H1 (cell line): ENCODE measurements around the gene SSRP1. TPM values are rescaled to one million over a fixed set of nuclear protein-coding genes. Genes with fewer than 3 reads are reported as not detected.

Source experiments
- CTCF ChIA-PET: fragments of 300-600 bp; sonication (Branson Sonifier 250); formaldehyde crosslinking; loops from one replicate; lab custom pipeline; 2021; ENCODE audit not compliant: partially characterized antibody; lab: Charles Lee
- POLR2A ChIA-PET: fragments of 300-600 bp; sonication (Branson Sonifier 250); formaldehyde crosslinking; loops from one replicate; lab custom pipeline; 2021; ENCODE audit warnings: inconsistent platforms; ENCODE audit not compliant: partially characterized antibody; lab: Charles Lee
- DNase-seq, 2 experiments: peaks; one replicate each; pipeline versions ENCODE4 v3.0.0 to v3.0.0-alpha.2; 2010 to 2022; ENCODE audit warnings: low spot score in 2 of 2, low read depth in 1 of 2, mixed read lengths in 1 of 2
- FAIRE-seq: peaks from 2 replicates; lab custom pipeline; 2011; peaks lifted over from hg19 to GRCh38; lab: Jason Lieb, UNC
- H2AFZ ChIP-seq: 2 replicates; pipeline ENCODE4 v1.8.1; 2012; ENCODE audit warnings: low read length, inconsistent platforms
- H2AK5ac ChIP-seq: 2 replicates; pipeline ENCODE4 v1.6.1; 2013; ENCODE audit warnings: low read depth, low read length
- H2BK120ac ChIP-seq: replicated peaks from 2 replicates; pipeline ENCODE3; 2013; ENCODE audit warnings: low read depth, low read length, inconsistent platforms
- H2BK12ac ChIP-seq: 2 replicates; pipeline ENCODE4 v1.6.1; 2013; ENCODE audit warnings: low read depth, low read length
- H2BK15ac ChIP-seq: 2 replicates; pipeline ENCODE4 v1.6.1; 2013; ENCODE audit warnings: low read length
- H2BK20ac ChIP-seq: 2 replicates; pipeline ENCODE4 v1.6.1; 2013; ENCODE audit warnings: low read length
- H2BK5ac ChIP-seq: 2 replicates; pipeline ENCODE4 v1.6.1; 2013; ENCODE audit warnings: low read depth, low read length
- H3K14ac ChIP-seq: 2 replicates; pipeline ENCODE4 v1.6.1; 2013; ENCODE audit warnings: inconsistent platforms; ENCODE audit not compliant: insufficient read length
- H3K18ac ChIP-seq: 2 replicates; pipeline ENCODE4 v1.6.1; 2013; ENCODE audit warnings: low read length; ENCODE audit errors: extremely low read depth
- H3K23ac ChIP-seq: 2 replicates; pipeline ENCODE4 v1.6.1; 2013; ENCODE audit warnings: inconsistent platforms; ENCODE audit not compliant: insufficient read length
- H3K23me2 ChIP-seq: 2 replicates; pipeline ENCODE4 v1.6.1; 2013; ENCODE audit warnings: low read depth, low read length
- H3K27ac ChIP-seq: 2 replicates; pipeline ENCODE4 v1.6.1; 2011; ENCODE audit warnings: low read depth, low read length, inconsistent platforms
- H3K27me3 ChIP-seq, 4 experiments: replicated peaks in 1 of 4; 1 replicate in 1 of 4; 2 replicates in 3 of 4; pipeline versions ENCODE4 v1.6.1 to v1.8.1; 2011 to 2013; ENCODE audit warnings: low read length in 3 of 4, mild to moderate bottlenecking in 3 of 4, inconsistent platforms in 2 of 4, mixed read lengths in 2 of 4, moderate library complexity in 1 of 4; ENCODE audit not compliant: control insufficient read depth in 3 of 4, insufficient read depth in 3 of 4; ENCODE audit errors: extremely low read depth in 1 of 4
- H3K36me3 ChIP-seq, 4 experiments: 2 replicates each; pipeline versions ENCODE4 v1.6.1 to v1.8.1; 2011 to 2013; ENCODE audit warnings: mild to moderate bottlenecking in 4 of 4, low read length in 3 of 4, moderate library complexity in 2 of 4, control low read depth in 1 of 4, inconsistent platforms in 1 of 4; ENCODE audit not compliant: insufficient read depth in 4 of 4, control insufficient read depth in 2 of 4
- H3K4ac ChIP-seq: replicated peaks from 2 replicates; pipeline ENCODE3; 2013; ENCODE audit warnings: low read length, low read depth, mixed read lengths, inconsistent platforms; ENCODE audit not compliant: insufficient read length
- H3K4me1 ChIP-seq, 4 experiments: replicated peaks in 1 of 4; 1 replicate in 1 of 4; 2 replicates in 3 of 4; pipeline versions ENCODE4 v1.6.1 to v1.8.1; 2011 to 2013; ENCODE audit warnings: low read length in 3 of 4, inconsistent platforms in 2 of 4, mixed read lengths in 1 of 4; ENCODE audit not compliant: insufficient read depth in 4 of 4, control insufficient read depth in 3 of 4
- H3K4me2 ChIP-seq, 2 experiments: 2 replicates each; pipeline versions ENCODE4 v1.6.1 to v1.8.1; 2011 to 2013; ENCODE audit warnings: low read depth in 2 of 2, low read length in 2 of 2, control low read depth in 1 of 2, inconsistent platforms in 1 of 2, mild to moderate bottlenecking in 1 of 2; ENCODE audit not compliant: insufficient read depth in 1 of 2
- H3K4me3 ChIP-seq, 4 experiments: fragments of 200-600, 300-600 bp in 1 of 4; sonication (generic), shearing (Covaris generic), sonication (Bioruptor Twin) in 1 of 4; 2 replicates each; pipeline versions ENCODE4 v1.5.1 to v1.8.1; 2011 to 2016; ENCODE audit warnings: low read length in 4 of 4, low read depth in 3 of 4, control low read depth in 2 of 4, inconsistent platforms in 2 of 4, mild to moderate bottlenecking in 2 of 4, mixed read lengths in 1 of 4, moderate library complexity in 1 of 4; ENCODE audit not compliant: insufficient read depth in 2 of 4; ENCODE audit errors: extremely low read depth in 1 of 4
- H3K56ac ChIP-seq: replicated peaks from 2 replicates; pipeline ENCODE3; 2013; ENCODE audit warnings: low read depth, mild to moderate bottlenecking, mixed read lengths, low read length, inconsistent platforms; ENCODE audit not compliant: insufficient read length
- H3K79me1 ChIP-seq: 2 replicates; pipeline ENCODE4 v1.6.1; 2013; ENCODE audit warnings: low read depth, low read length, control low read depth
- H3K79me2 ChIP-seq, 2 experiments: 2 replicates each; pipeline versions ENCODE4 v1.6.1 to v1.8.1; 2012 to 2013; ENCODE audit warnings: low read length in 2 of 2, mild to moderate bottlenecking in 2 of 2, inconsistent platforms in 1 of 2; ENCODE audit not compliant: insufficient read depth in 2 of 2, control insufficient read depth in 1 of 2
- H3K9ac ChIP-seq, 4 experiments: replicated peaks in 1 of 4; 1 replicate in 1 of 4; 2 replicates in 3 of 4; pipeline versions ENCODE4 v1.6.1 to v1.8.1; 2011 to 2013; ENCODE audit warnings: low read depth in 3 of 4, low read length in 3 of 4, control low read depth in 2 of 4, mild to moderate bottlenecking in 2 of 4, moderate library complexity in 2 of 4, inconsistent platforms in 1 of 4; ENCODE audit errors: extremely low read depth in 1 of 4
- H3K9me3 ChIP-seq, 2 experiments: 2 replicates each; pipeline versions ENCODE4 v1.6.1 to v1.8.1; 2012 to 2013; ENCODE audit warnings: mild to moderate bottlenecking in 2 of 2, moderate library complexity in 2 of 2, control low read depth in 1 of 2, inconsistent platforms in 1 of 2, low read depth in 1 of 2, low read length in 1 of 2, mixed read lengths in 1 of 2; ENCODE audit not compliant: insufficient read depth in 2 of 2
- H4K20me1 ChIP-seq, 2 experiments: replicated peaks in 1 of 2; 2 replicates each; pipeline versions ENCODE3 to v1.8.1; 2011 to 2013; ENCODE audit warnings: inconsistent platforms in 2 of 2, low read length in 2 of 2, mild to moderate bottlenecking in 1 of 2; ENCODE audit not compliant: insufficient read depth in 2 of 2, control insufficient read depth in 1 of 2
- H4K5ac ChIP-seq: 2 replicates; pipeline ENCODE4 v1.6.1; 2013; ENCODE audit warnings: low read length, low read depth, mixed read lengths, inconsistent platforms; ENCODE audit not compliant: insufficient read length
- H4K8ac ChIP-seq: 2 replicates; pipeline ENCODE4 v1.8.0; 2013; ENCODE audit warnings: mild to moderate bottlenecking, moderate library complexity, low read length, inconsistent platforms; ENCODE audit not compliant: insufficient read depth; ENCODE audit errors: extremely low read depth
- H4K91ac ChIP-seq: replicated peaks from 2 replicates; pipeline ENCODE3; 2013; ENCODE audit warnings: low read length, mixed read lengths, inconsistent platforms; ENCODE audit not compliant: insufficient read length
- CREB1 ChIP-seq: IDR thresholded peaks from 2 replicates; pipeline ENCODE4 v1.6.1; 2012; ENCODE audit warnings: inconsistent platforms
- PHF8 ChIP-seq: fragments of 200-600 bp; sonication (generic); conservative IDR thresholded peaks from 2 replicates; pipeline ENCODE4 v1.7.1; 2012; ENCODE audit warnings: low read depth, mild to moderate bottlenecking, inconsistent platforms, low read length, moderate library complexity
- POLR2A ChIP-seq, 2 experiments: IDR thresholded peaks; 1 replicate in 1 of 2; 2 replicates in 1 of 2; pipeline ENCODE4 v1.6.1; 2011; ENCODE audit warnings: low read depth in 2 of 2, low read length in 2 of 2, mild to moderate bottlenecking in 2 of 2; ENCODE audit errors: control extremely low read depth in 1 of 2
- SIN3A ChIP-seq, 2 experiments: IDR thresholded peaks in 1 of 2; conservative IDR thresholded peaks in 1 of 2; 2 replicates each; pipeline ENCODE4 v1.6.1; 2011 to 2012; ENCODE audit warnings: low read length in 2 of 2, improper control_type of control experiment in 1 of 2, low read depth in 1 of 2, mild to moderate bottlenecking in 1 of 2
- WGBS, 2 experiments: shearing (Covaris generic) in 1 of 2; methylation state at CpG; one replicate each; pipeline versions ENCODE4 v1.1.6 to v1.1.7; 2013 to 2015; ENCODE audit warnings: low lambda C conversion rate in 2 of 2, mixed read lengths in 2 of 2, inconsistent platforms in 1 of 2, low coverage in 1 of 2, missing lambda C conversion rate in 1 of 2; ENCODE audit not compliant: insufficient replicate concordance in 2 of 2, insufficient coverage in 1 of 2, insufficient read length in 1 of 2; ENCODE audit errors: extremely low coverage in 1 of 2, missing lambda C conversion rate in 1 of 2; 5-methylcytosine and 5-hydroxymethylcytosine counted together
- polyA plus RNA-seq, 7 experiments: library from polyadenylated mRNA; depleted of rRNA in 3 of 7; stranded (reverse) in 5 of 7; unstranded in 2 of 7; fragments of >200 nt in 5 of 7; fragments of 200-250 nt in 2 of 7; gene quantifications; 1 replicate in 5 of 7; 2 replicates in 1 of 7; 4 replicates in 1 of 7; pipeline versions ENCODE4 v1.2.1 to v1.2.3, GENCODE V29; 2011 to 2013; ENCODE audit warnings: missing spikeins in 2 of 7, mixed read lengths in 2 of 7
- total RNA-seq: library from RNA; stranded (reverse); fragmentation: NEBNext Ultra II Directional; extraction: Animal tissue kit (Norgen Biotek cat#: 25700); gene quantifications from 2 replicates; pipeline ENCODE4 v1.2.1, GENCODE V29; 2021

Gene SSRP1
- total and polyA plus RNA-seq, 2 of the 8 experiments (the other 6 are each of a cell fraction or from before 2014, with no cell fraction given): 259 to 281 TPM

DNA sequence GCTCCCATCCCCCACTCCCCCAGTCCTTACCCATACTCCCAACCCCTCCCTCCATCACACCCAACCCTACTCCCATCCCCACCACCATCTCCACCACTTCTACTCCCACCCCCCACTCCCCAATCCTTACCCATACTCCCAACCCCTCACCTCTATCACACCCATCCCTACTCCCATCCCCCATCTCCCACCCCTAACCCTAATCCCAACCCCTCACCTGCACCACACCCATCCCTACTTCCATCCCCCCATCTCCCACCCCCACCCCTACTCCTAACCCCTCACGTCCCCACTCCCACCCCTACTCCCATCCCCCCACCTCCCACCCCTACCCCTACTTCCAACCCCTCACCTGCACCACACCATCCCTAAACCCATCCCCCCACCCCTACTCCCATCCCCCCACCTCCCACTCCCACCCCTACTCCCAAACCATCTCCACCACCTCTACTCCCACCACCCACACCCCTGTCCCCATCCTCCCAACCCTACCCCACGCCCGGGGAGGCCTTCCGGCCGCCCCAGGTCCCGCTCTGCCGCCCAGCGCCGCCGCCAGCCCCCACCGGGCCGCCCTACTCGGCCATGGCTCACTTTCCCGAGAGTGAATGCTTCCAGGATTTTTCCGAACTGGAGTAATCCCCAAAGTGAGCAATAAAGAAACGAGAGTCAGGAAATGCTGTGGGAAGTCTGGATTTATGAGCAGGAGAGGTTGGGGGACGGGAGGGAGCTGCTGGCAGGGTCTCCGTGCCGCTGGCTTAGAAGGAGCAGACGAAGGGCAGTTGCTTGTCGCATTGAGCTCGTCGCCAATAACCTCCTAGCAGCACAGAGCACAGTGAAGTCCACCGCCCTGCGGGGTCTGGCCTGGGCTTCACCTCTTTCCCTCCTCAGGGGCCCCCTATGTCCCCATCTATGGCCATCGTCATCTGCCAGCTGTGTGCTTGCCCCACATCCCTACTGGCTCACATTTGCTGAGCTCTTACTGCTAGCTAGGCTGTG lies 40.7 kb upstream of the SSRP1 start:
- TF ChIP-seq SIN3A (conservative IDR thresholded peaks at IDR 0.05 in 1 of 2, IDR thresholded peaks at IDR 0.05 in 1 of 2; ENCODE audit: low read depth in 1 of 2, low read length in 2 of 2): no peak
- TF ChIP-seq PHF8: no peak
- no peak for TF ChIP-seq CREB1
- no peak for TF ChIP-seq POLR2A (IDR thresholded peaks at IDR 0.05; ENCODE audit: control extremely low read depth in 1 of 2, low read depth in 2 of 2, low read length in 2 of 2)
- no peak overlapping the region for H3K4ac ChIP-seq
- POLR2A ChIA-PET: interaction anchor here (1.2 to 1.6 kb wide), 2 partner anchors 11 to 17 kb away, joined by 4 read pairs; no protein-coding TSS in a partner anchor
- no peaks in the 10 kb centered on the region for H3K4me1 ChIP-seq
- H3K4me3 ChIP-seq: peak overlapping the region in 2 of 4 experiments; percentile 5 to 39; a peak in 3 of 8 replicates
- DNase-seq: no peak
- H4K5ac ChIP-seq: no peak overlapping the region
- H2AK5ac ChIP-seq: no peak overlapping the region
- H3K36me3 ChIP-seq: no peaks in the 10 kb centered on the region
- peaks cover 0 to 2% (median 0%) of the 10 kb centered on the region in 4 experiments; a peak in 1 of 7 replicates for H3K27me3 ChIP-seq
- no peak overlapping the region for H4K8ac ChIP-seq
- H3K79me2 ChIP-seq: no peaks in the 10 kb centered on the region
- H2BK20ac ChIP-seq: no peak overlapping the region
- no peak overlapping the region for H2BK5ac ChIP-seq
- 75 to 100% methylated on average over 1 to 11 of the region's 26 CpGs for WGBS, 2 experiments
- H3K79me1 ChIP-seq: no peaks in the 10 kb centered on the region
- H3K23ac ChIP-seq: no peak overlapping the region
- H3K27ac ChIP-seq: no peak overlapping the region
- H3K4me2 ChIP-seq: peak overlapping the region; percentile 10 to 41; a peak in 2 of 4 replicates
- H2BK15ac ChIP-seq: no peak overlapping the region
- H2AFZ ChIP-seq: no peak overlapping the region
- no peak overlapping the region for H4K91ac ChIP-seq
- no peak overlapping the region for H3K18ac ChIP-seq
- peaks cover 4% of the 10 kb centered on the region; the same call in 1 of the 2 replicates for H3K23me2 ChIP-seq
- FAIRE-seq: no peak
- no peaks in the 10 kb centered on the region for H4K20me1 ChIP-seq
- no peak overlapping the region for H3K56ac ChIP-seq
- no peak overlapping the region for H2BK12ac ChIP-seq
- CTCF ChIA-PET: interaction anchor here (0.7 to 1.4 kb wide), 3 partner anchors 9 to 78 kb away, joined by 3 read pairs; no protein-coding TSS in a partner anchor
- no peak overlapping the region for H2BK120ac ChIP-seq
- no peak overlapping the region for H3K14ac ChIP-seq
- no peaks in the 10 kb centered on the region for H3K9me3 ChIP-seq
- no peak overlapping the region for H3K9ac ChIP-seq
